GM19328 (cell line): ENCODE measurements around the gene LRRC3.

Experiments used
- ATAC-seq: cut with Tn5 transposase; IDR thresholded peaks from one replicate; pipeline ENCODE4 v1.9.1; 2021; ENCODE audit warnings: mild to moderate bottlenecking, moderate library complexity; ENCODE audit not compliant: unreplicated experiment

The LRRC3 gene

GRCh38 chr21:44456214-44456914 lies 1.1 kb downstream of the LRRC3 start:
- no peak for ATAC-seq

GRCh38 chr21:44456915-44457736 lies 1.8 kb downstream of the LRRC3 start:
- no peak for ATAC-seq

GRCh38 chr21:44458971-44459711 lies 3.8 kb downstream of the LRRC3 start:
- no peak for ATAC-seq

- no peak for ATAC-seq
These were observed 4.6 kb downstream of the LRRC3 start for GRCh38 chr21:44459712-44460440.

GRCh38 chr21:44460441-44460755 lies 5.1 kb downstream of the LRRC3 start:
- no peak for ATAC-seq

- ATAC-seq, result no peak
These were observed 5.7 kb downstream of the LRRC3 start for GRCh38 chr21:44461005-44461404.

- no peak for ATAC-seq
These were observed 6.2 kb downstream of the LRRC3 start for GRCh38 chr21:44461464-44462001.

- ATAC-seq, result no peak
These were observed 7.0 kb downstream of the LRRC3 start for GRCh38 chr21:44462086-44462833.

GRCh38 chr21:44462834-44463200 lies 7.5 kb downstream of the LRRC3 start:
- ATAC-seq, result no peak

GRCh38 chr21:44463724-44464123 lies 8.4 kb downstream of the LRRC3 start:
- no peak for ATAC-seq

GRCh38 chr21:44464351-44464750 lies 9.0 kb downstream of the LRRC3 start:
- ATAC-seq, result no peak

- no peak for ATAC-seq
These were observed 11.1 kb downstream of the LRRC3 start for GRCh38 chr21:44466351-44466954.

- ATAC-seq, result no peak
These were observed 11.9 kb downstream of the LRRC3 start for GRCh38 chr21:44466996-44467858.

- no peak for ATAC-seq
These were observed 12.5 kb downstream of the LRRC3 start for GRCh38 chr21:44467859-44468195.

- ATAC-seq, result no peak
These were observed 16.0 kb downstream of the LRRC3 start for GRCh38 chr21:44471341-44471740.

GRCh38 chr21:44471996-44472395 lies 16.7 kb downstream of the LRRC3 start:
- no peak for ATAC-seq

GRCh38 chr21:44473915-44474555 lies 18.7 kb downstream of the LRRC3 start:
- ATAC-seq, result no peak

GRCh38 chr21:44475266-44475845 lies 20.0 kb downstream of the LRRC3 start:
- ATAC-seq, result no peak
